Left renal pelvis (tissue), 4 donors: ENCODE results near the gene MOCS1. TPM values are rescaled to one million over a fixed set of nuclear protein-coding genes. Genes with fewer than 3 reads are reported as not detected.

Experiments
- DNase-seq, 4 donors: peaks; one replicate each; pipeline ENCODE4 v3.0.0-alpha.2; 2013; ENCODE audit warnings: low read depth in 4 of 4, low spot score in 3 of 4
- polyA plus RNA-seq, 4 donors: library from polyadenylated mRNA; unstranded; fragments of 120-200 nt; gene quantifications; one replicate each; pipeline ENCODE4 v1.2.1, GENCODE V29; 2013; ENCODE audit not compliant: insufficient read length in 4 of 4

The MOCS1 gene
- polyA plus RNA-seq, 4 donors = 8.5 to 13.7 (median 11.9) TPM

GRCh38 chr6:39950125-39950720, 16.0 kb upstream of the MOCS1 start:
- DNase-seq = no peak

DNA sequence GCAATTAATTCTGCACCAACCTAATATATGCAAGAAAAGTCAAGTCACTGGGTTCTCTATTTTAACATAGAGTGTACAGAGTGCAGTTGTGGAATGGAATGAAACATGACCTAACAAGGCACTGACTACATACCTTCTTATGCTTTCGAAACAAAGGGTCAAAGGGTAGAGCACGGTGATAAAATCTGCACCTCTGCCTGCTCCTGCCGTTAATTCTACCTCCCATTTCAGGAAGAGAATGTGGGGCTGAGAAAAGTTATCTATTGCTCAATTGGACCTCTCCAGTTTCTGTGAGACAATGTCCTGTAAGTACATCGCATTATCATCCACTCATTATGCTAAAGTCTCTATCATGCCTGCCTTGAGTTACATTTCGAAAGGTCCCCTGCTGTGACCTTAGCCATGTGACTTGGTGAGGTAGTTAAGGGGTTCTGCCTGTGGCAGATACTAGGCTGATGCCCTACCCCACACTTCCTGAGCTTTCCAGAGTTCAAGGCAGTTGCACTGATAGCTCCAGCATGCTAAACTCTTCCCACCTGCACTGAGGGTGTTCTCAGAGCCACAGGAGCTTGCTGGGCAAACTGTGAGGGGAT, 14.0 kb upstream of the MOCS1 start:
- DNase-seq = no peak

DNA sequence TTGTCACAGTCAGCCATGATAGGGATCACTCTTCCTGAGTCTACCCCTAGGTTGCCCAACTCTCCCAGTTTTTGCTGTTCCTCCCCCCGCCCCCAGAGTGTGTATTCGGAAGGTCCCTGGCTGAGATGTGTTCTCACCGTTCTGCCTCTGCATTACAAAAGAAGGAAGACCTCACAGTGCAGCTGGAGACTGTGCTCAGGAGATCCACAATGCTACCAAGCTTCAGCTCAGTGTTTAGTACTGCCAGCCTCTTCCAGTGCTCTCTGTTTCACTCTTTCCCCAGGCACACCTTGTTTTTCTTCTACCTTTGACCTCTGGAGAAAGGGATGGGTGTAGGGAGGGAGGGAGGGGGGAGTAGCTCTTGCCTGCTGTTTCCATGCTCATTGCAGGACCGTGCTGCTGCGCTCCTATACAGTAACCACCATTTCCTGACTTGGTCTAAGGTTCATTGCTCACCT, 13.4 kb upstream of the MOCS1 start:
- no peak for DNase-seq

DNA sequence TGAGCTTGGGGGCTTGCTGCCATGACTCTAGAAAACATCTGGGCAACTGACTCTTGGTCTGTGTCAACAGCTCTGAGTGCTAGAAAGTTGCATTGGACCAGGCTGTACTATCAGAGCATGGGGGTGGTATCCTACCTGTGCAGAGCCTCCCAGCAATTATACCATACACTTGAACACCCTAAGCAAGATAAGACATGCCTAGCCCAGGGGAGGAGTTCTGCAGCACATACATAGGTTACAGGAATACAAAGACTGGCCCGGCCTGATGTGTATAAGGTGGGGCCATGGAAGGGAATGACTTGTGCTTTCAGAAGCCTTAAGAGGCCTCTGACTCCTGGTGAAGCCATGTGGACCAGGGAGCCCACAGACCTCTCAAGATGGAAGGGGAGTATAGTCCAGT, 11.4 kb upstream of the MOCS1 start:
- no peak for DNase-seq

GRCh38 chr6:39942903-39943580, 8.8 kb upstream of the MOCS1 start:
- DNase-seq = no peak

GRCh38 chr6:39941820-39942219, 7.6 kb upstream of the MOCS1 start:
- no peak for DNase-seq

GRCh38 chr6:39941138-39941537, 6.9 kb upstream of the MOCS1 start:
- no peak for DNase-seq

DNA sequence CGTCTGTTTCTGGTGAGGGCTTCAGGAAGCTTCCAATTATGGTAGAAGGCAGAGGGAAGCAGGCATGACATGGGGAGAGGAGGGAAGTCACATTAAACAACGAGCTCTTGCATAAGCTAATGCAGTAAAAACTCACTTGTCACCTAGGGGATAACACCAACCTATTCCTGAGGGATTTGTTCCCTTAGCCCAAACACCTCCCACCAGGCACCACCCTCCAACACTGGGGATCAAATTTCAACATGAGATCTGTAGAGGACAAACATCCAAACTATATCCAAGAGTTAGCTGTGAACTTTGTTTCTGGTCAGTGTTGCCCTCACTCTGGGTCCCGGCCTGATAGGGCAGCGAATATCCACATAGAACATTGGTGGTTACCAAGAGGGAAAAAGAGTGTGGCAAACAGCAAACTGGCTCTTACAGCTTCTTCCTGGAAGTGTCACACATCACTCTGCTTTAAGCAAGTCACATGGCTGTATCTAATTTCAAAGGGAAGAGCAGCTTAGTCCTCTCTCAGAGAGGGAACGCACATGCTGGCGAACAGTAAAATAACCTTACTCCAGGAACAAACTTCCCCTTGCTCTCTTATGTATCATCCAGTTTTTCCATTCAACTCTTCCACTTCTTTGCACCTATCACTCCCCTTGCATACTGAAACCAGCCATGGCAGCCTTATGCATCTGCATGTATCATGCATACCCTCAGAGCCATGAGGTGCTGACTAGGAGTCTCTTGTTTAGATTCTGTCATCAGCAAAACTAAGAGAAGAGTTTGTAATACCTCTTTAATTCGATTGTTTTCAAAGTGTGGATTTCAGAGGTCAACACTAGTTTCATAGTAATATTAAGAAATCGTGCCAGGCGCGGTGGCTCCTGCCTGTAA, 4.8 kb upstream of the MOCS1 start:
- DNase-seq = no peak

- DNase-seq = no peak
Measured at GRCh38 chr6:39937686-39938333, 3.5 kb upstream of the MOCS1 start.

DNA sequence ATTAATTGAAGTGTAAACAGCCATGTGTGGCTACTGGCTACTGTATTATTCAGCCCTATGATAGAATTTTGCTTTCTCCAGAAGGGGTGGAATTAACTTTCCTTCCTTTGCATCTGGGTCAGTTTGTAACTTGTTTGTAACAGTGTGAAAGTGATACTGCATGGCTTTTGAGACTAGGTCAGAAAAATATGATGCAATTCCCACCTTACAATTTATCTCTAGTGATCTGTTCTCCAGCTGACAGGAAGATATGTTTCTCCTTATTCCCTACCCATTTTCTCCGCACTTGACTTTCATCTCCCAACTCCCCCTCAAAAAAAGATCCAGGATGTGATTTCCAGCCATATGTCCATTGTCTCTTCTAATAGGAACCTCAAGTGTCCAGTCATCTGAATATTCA, 2.6 kb upstream of the MOCS1 start:
- DNase-seq = no peak

GRCh38 chr6:39935241-39935640, 979 bp upstream of the MOCS1 start:
- no peak for DNase-seq

DNA sequence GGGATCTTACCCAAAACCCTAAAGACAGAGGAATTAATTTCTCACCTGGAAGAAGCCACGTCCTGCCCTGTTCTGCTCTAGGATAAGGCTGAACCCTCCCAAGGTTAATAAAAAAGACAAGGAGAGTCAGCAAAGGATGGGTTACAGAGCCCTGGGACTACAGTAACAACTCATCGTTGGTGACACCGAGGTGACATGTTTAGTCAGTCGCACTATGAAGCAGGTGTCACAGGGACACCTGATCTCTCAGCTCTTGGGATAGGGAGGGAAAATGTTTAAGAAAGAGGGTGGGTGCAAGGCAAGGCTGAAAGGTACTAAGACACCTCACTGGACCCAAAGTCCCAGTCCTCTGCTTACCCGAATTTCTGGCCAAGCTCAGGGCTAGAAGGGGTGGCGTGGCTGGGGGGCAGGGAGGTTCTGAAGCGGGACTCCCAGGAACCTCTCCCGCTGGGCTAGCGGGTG, 562 bp downstream of the MOCS1 start:
- DNase-seq = no peak

GRCh38 chr6:39932386-39932910, 1.8 kb downstream of the MOCS1 start:
- no peak for DNase-seq

GRCh38 chr6:39931607-39932006, 2.7 kb downstream of the MOCS1 start:
- DNase-seq = no peak

GRCh38 chr6:39930540-39930939, 3.7 kb downstream of the MOCS1 start:
- no peak for DNase-seq

- DNase-seq = no peak
Measured at GRCh38 chr6:39929733-39930461, 4.4 kb downstream of the MOCS1 start.

DNA sequence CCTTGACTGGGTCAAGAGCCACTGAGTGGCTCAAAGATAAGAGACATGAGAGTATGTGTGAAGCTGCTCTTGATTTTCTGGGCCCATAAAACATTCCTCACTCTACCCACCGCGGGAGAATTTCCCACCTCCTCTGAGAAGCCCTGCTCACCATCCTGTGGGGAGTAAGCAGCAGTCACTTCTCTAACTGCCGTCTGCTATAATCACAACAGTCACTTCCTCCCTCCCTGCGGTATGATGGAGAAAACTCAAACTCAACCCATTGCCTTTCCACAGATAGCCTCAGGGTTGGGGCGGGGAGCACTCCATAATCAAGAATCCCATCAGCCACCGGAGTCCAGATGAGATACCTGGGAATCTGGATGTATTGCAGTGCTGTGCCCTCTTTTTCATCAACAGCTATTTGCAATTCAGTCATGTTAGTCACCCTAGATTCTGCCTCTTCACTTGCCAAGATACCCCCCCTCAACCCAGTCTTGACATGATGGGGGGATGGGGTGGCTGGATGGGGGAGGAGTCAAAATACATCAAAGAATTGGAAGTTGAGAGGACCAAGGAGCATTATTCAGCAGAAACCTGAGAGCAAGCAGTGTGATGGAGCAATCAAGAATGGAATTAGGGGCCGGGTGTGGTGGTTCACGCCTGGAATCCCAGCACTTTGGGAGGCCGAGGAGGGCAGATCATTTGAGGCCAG, 5.1 kb downstream of the MOCS1 start:
- DNase-seq = no peak

DNA sequence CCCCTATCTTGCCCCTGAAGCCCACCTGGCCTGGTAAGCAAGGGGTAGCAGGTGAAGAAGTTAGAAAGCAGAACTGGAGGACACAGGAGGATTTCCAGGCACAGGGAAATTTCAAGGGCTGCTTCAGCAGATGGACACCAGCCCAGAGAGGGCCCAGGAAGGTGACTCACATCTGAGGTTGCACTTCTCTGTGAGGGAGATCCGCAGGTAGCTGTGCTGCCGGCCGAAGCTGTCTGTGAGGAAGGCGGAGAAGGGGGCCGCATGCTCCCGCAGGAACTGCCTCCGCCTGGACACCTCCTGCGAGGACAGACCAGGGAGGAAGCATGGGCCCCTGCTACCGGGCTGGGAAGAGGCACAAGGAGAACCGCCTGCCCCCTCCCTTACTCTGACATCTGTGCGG, 7.1 kb downstream of the MOCS1 start:
- no peak for DNase-seq

DNA sequence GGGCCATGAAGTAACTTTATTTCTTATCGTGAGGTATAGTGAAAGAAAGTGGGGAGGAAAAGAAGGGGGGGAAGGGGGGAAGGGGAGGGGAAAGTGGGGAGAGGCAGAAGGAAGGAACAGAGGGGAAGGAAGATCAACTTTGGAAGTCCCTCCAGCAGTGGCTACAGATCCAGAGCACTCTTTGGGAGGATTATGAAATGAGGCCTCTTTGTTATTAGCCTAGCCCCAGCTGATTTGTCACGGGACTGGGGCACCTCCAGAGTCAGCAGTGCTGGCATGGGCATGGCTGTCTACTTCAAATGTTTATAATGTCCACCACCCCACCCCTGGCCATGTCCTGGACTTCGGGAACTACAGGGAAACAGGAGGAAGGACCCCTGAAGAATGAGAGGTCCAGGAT, 7.6 kb downstream of the MOCS1 start:
- no peak for DNase-seq
